NCI-H524 (cell line): ENCODE data around the gene TFG.

Experiments used
- DNase-seq, 2 experiments: peaks; one replicate each; lab custom pipeline; 2025; lab: John Stamatoyannopoulos, UW

Gene TFG

DNA sequence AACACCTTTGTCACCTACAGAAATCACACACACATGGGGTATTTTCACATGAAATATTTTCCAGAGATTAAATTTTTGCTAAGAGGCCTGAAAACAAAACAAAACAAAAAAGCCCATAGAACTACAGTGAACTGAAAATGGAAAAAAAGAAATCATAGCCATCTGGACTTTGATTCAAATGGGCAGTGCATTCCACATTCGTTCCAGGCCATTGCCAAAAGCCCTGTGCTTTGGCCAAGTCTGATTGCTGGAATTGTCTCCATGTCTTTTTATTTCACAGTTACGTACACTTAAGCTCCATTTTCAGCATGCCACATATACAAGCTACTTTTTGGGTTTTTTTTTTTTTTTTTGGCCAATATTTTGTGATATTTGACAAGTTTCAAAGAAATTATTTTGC lies 47.1 kb downstream of the TFG start:
- no peak for DNase-seq

DNA sequence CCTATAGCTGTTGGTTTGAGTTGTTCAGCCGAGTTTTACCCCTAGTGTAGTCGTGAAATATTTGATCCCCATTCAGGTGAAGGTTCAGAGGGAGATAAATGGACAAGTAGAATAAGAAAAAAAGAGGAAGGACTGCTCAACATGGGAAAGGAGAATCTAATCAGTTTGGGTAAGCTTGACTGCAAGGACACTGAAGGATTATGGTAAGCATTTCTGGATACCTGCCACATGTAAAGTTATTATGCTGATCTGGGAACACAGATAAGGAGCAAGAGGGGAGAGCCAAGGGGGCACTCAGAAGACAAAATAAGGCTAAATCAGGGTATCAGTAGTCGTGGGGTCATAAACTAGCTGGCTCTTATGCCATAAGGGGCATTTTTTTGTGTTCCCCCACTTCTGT lies 49.9 kb downstream of the TFG start:
- peak in 1 of 2 experiments; percentile 24 for DNase-seq

GRCh38 chr3:100759950-100760349 lies 50.7 kb downstream of the TFG start:
- DNase-seq, result peak in 1 of 2 experiments; percentile 22

DNA sequence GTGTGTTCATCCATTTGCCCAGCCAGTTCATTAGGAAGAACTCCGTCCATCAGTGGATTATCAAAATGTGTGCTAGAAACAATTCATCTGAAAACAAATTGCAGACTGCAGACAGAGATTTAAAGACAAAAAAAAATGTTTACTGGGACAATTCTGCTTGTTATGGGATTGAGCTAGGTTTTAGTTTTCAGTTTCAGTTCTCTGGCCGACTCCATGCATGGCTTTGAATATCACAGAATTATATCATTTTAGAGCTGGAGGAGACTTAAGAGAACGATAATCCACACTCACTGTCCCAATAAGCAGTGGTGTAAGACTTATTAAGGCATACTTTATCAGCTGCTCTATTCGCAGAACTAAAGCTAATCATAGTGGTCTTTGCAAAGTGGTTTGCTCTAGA lies 51.1 kb downstream of the TFG start:
- peak in 1 of 2 experiments; percentile 38 for DNase-seq

GRCh38 chr3:100761211-100761942 lies 52.1 kb downstream of the TFG start:
- DNase-seq, result peak; percentile 48 to 78

DNA sequence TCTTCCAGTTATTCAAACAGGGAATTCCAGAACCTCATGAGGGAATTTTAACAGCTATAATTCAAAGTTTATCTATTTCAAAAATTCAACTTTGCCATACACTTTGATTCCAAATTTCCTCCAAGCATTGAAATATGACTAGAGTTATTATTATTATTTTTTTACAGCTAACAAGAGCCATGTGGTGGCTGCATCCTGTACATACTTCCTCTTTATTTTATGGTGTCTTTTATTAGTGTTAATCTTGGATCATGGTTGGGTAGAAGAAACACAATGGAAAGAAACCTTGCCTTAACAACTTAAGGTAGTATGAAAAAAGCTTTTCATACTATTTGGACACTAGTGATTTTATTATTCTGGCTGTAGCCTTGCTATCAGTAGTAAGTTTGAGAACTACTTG lies 52.7 kb downstream of the TFG start:
- no peak for DNase-seq

DNA sequence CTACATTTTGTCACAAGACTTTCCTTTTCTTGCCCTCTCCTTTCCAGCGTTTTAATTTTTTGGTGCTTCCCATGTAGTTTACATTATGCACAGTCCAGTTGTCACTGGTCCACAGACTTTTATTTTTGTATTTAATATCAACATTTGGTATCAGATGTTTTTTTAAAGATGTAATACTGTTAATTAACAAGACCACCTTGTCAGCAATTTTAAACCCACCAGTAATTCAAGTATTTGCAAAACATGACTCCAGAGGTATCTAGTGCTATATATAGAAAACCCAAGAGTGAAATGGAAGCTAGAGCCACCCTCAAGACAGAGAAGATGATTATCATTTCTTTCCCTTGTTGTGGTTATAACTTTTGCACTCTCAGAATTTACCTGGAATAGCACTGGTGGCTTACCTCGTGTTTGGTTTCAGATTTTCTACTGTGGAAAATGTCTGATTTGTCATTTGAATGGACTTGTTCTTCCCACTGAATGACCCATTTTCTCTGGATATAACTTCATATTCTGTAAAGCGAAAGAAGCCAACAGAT lies 56.2 kb downstream of the TFG start:
- no peak for DNase-seq

GRCh38 chr3:100766069-100766468 lies 56.8 kb downstream of the TFG start:
- DNase-seq, result no peak

DNA sequence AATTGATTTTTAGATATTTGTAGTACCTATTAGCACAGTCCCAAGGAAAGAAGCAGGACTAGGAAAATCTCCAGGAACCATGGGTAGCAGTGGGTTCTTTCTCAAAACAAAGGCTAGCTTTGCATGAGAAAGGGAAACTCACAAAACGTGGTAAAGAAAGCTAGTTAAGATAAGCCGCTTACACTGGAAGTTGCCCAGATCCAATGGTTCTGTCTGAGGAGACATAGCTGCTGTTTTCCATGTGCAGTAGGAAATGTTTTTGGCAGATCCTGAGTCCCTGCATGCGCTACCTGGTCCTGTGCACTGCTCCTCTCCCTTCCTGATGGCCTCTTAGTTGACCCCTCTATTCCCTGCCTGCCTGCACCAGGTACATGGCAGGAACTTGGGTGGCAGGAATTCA lies 60.4 kb downstream of the TFG start:
- no peak for DNase-seq

- DNase-seq, result no peak
Measured at GRCh38 chr3:100775226-100775625, 65.9 kb downstream of the TFG start.

DNA sequence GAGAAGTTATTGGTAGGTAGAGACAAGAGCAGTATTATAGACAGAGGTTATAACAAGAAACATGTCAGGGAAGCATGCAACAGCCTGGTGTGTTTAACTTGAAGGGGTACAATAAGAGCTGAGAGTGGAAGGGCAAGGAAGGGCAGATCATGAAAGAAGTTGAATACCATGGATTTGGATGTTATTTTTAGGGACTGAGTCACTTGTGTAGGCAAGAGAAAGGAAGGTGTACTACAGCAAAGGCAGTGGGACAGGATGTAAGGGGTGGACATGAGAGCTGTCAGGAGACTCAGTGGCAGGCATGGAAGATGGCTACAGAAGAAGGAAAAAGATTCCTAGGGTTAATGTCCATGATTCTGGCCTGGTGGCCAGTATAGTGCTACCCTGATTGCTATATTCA lies 66.4 kb downstream of the TFG start:
- DNase-seq, result no peak

DNA sequence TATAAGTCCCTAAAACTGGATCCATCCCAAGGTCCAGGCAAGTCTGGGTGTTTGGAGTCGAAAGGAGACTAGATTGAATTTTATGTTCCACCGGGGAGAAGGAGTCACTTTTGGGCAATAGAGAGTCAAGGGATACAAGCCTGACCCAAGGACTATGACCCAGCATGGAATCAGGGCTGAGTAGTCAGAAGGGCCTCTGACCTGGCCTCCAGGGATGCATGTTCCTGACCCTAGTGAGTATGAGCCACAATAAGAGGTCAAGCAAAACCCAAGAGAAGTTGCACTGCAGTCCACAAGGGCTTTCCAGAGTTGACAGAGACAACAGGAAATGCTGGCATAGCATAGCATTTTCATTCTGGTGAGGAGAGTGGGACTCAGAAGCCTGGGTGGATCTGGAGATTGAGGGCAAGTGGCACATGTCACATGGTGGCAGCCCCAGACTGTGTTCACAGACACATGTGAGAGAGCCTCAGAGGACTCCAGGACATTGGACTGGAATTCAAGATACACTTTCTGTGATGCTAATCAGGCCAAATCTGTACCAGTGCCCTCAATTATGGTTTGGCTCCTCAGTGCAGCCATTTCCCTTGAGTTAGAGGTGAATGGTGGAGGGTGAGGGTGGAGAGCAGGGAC lies 66.9 kb downstream of the TFG start:
- no peak for DNase-seq

GRCh38 chr3:100776746-100777145 lies 67.5 kb downstream of the TFG start:
- DNase-seq, result no peak

DNA sequence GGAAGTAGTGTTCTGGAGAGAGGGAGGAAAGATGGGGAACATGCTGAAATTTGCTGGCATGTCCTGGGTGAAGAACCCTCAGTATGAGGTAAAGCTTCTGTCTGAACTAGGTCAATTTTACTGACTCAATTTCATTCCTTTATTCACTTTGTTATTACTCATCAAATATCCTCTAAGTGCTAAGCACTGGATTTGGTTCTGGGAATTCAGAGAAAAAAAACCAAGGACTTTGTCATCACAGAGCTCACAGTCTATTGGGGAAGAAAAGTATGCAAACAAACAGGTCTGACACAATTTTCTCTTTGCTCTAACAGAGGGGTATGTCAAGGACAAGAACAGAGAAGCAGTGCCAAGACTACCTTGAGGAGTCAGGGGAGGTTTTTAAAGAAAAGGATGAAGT lies 68.0 kb downstream of the TFG start:
- DNase-seq, result no peak

GRCh38 chr3:100779480-100779879 lies 70.2 kb downstream of the TFG start:
- DNase-seq, result no peak

GRCh38 chr3:100780071-100780622 lies 70.9 kb downstream of the TFG start:
- DNase-seq, result no peak

DNA sequence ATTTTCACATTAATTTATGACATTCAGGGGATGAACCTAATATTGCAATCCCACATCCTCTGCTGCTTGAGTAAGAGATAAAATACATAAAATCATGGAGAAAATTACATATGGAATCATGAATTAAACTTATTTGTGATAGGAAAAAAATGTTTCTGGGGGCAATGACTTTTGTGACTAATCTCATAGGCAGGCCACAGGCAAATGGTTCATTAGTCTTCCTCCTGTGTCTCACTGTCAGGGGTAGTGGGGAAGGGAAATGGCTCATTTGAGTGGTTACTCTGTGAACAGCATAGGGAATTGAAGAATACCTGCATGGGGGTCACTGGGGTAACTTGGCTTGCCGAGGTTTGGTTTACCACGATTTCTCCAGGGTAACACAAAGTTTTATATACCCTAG lies 72.0 kb downstream of the TFG start:
- no peak for DNase-seq

DNA sequence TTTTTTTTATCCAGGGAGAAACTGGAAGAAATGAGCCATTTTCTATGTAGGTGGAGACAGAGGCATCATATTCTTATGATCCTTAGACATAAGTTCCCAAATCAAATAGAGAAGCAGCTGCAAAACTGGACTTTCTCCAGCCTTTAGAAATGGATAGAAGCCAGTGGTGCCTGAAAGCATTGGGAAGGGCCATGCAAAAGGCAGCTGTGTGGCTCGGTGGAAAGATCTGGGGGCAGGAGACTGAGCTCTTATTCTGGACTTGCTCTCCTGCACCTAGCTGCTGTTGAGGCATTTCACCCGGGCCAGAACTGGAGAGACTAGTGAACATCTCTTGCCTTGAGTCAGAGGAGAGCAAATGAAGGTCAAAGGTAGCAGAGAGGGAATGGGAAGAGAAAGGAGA lies 73.1 kb downstream of the TFG start:
- no peak for DNase-seq

DNA sequence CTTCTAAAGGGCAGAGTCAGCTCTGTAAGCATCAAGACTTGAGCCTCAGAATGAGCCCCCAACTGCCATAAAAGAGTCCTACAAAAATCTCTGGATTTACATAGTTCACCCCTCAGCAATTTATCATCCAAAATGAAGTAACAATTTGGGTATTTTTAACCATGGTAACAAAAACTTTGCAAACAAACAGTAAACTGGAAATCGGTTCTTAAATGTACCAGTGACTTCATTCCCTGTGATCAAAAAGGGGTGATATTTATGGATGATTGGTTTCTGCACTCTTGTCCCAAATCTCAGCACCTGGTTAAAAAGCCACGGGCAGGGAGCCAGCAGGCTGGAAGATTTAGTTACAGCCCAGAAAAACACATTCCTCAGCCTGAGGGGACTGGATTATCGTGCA lies 73.6 kb downstream of the TFG start:
- peak; percentile 64 to 71 for DNase-seq

DNA sequence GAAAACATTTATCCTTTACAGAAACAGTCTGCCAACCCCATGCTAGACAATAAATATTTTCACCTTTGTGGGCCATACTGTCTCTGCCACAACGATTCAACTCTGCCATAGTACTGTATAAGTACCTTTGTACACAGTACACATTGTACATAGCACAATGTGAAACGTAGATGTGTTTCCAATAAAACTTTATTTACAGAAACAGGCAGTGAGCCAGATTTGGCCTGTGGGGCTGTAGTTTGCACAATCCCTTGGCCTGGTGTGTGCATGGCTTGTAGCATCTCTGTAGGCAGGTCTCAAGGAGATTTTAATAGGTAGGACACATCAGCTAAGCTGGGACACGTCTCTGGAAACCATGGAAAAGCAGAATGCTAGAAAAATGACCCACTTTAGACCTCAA lies 74.3 kb downstream of the TFG start:
- no peak for DNase-seq

- DNase-seq, result peak; percentile 95 to 96
Measured at GRCh38 chr3:100789579-100789978, 80.3 kb downstream of the TFG start.

DNA sequence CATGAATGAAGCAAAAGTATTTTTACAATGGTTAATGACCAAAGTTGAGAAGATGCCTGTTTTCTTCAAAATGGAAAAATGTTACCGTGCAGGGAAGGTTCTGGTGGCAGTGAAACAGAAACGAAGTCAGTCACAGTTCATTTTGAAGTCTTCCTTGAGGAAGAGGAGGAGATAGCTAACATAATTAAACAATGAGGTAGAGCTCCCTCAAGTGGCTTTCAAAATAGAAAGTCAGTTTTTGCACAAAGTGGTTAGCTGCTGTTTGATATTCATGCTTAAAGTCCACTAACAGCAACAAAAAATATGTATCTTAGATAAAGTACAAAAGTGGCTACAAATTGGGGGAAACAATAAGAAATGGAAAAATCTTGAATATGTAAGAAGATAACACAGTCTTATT lies 87.3 kb downstream of the TFG start:
- DNase-seq, result peak in 1 of 2 experiments; percentile 70

DNA sequence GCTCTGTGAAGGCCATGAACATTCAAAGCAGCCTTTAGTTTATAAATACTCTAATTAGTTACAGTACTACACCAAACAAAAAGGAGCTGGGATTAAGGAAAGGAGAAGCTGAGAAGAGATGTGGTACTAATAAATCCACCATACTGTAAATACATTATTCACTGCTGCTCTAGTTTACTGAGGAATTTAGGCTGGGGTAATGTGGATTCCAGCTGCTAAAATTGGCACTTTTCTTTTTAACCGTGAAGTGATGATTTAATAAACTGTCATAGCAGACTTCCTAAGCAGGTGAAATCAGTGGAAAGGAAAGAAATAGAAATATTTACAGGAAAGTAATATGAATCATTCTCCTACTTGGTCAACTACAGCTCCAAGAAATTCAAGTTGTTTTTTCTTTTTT lies 88.7 kb downstream of the TFG start:
- DNase-seq, result no peak
